B cell (primary cell): ENCODE results near the gene AUTS2. TPM values are rescaled to one million over a fixed set of nuclear protein-coding genes. Genes with fewer than 3 reads are reported as not detected.
A peak's percentile ranks its signal among the peaks of the same experiment; 100 is the strongest.

Experiments
- ATAC-seq: fragments of 200-7000 bp; cut with Tn5 transposase; one replicate; pipeline ENCODE4 v1.10.0; 2021; ENCODE audit warnings: low read depth, mild to moderate bottlenecking, moderate number of reproducible peaks, moderate library complexity
- CTCF ChIA-PET: fragments of 350-600 bp; sonication (Branson Sonifier 250); formaldehyde crosslinking; loops from one replicate; lab custom pipeline; 2021; ENCODE audit warnings: antibody characterized with exemption, inconsistent platforms; lab: Charles Lee
- POLR2A ChIA-PET: fragments of 350-600 bp; sonication (Branson Sonifier 250); formaldehyde crosslinking; loops from one replicate; lab custom pipeline; 2021; ENCODE audit warnings: antibody characterized with exemption; lab: Charles Lee
- DNase-seq: peaks from one replicate; pipeline ENCODE4 v3.0.0; 2013
- H2AFZ ChIP-seq: 2 replicates; pipeline ENCODE4 v1.6.1; 2012; ENCODE audit warnings: mild to moderate bottlenecking, low read depth, low read length; ENCODE audit not compliant: insufficient read depth, poor library complexity, severe bottlenecking
- H3K27ac ChIP-seq, 2 donors: 1 replicate in 1 of 2; 2 replicates in 1 of 2; pipeline ENCODE4 v1.5.1; 2012 to 2013; ENCODE audit warnings: low read length in 2 of 2, mild to moderate bottlenecking in 2 of 2, moderate library complexity in 1 of 2
- H3K27me3 ChIP-seq, 4 experiments: fragments of 200-600 bp in 1 of 4; sonication (generic) in 1 of 4; replicated peaks in 1 of 4; 1 replicate in 2 of 4; 2 replicates in 2 of 4; pipeline versions ENCODE4 v1.6.1 to v1.7.0; 2013 to 2016; ENCODE audit warnings: low read length in 3 of 4, mild to moderate bottlenecking in 2 of 4, mixed read lengths in 1 of 4, moderate library complexity in 1 of 4; ENCODE audit not compliant: insufficient read depth in 4 of 4, control insufficient read depth in 3 of 4; ENCODE audit errors: control extremely low read depth in 1 of 4
- H3K36me3 ChIP-seq, 2 experiments: replicated peaks in 1 of 2; 1 replicate in 1 of 2; 2 replicates in 1 of 2; pipeline versions ENCODE4 v1.6.1 to v1.7.1; 2013; ENCODE audit warnings: low read length in 1 of 2; ENCODE audit not compliant: insufficient read depth in 2 of 2, control insufficient read depth in 1 of 2; ENCODE audit errors: control extremely low read depth in 1 of 2, extremely low read depth in 1 of 2
- H3K4me1 ChIP-seq, 2 donors: fragments of 200-600 bp in 1 of 2; sonication (generic) in 1 of 2; 1 replicate in 1 of 2; 2 replicates in 1 of 2; pipeline versions ENCODE4 v1.5.1 to v1.6.1; 2013 to 2017; ENCODE audit warnings: low read length in 2 of 2; ENCODE audit not compliant: control insufficient read depth in 2 of 2, insufficient read depth in 2 of 2
- H3K4me2 ChIP-seq: replicated peaks from 2 replicates; pipeline ENCODE3; 2012; ENCODE audit warnings: mild to moderate bottlenecking, low read depth, low read length; ENCODE audit not compliant: poor library complexity, severe bottlenecking
- H3K4me3 ChIP-seq, 5 experiments: fragments of 200-600 bp in 1 of 5; sonication (generic) in 1 of 5; 1 replicate in 3 of 5; 2 replicates in 2 of 5; pipeline versions ENCODE4 v1.5.1 to v1.7.0; 2011 to 2016; ENCODE audit warnings: low read length in 4 of 5, mild to moderate bottlenecking in 4 of 5, low read depth in 2 of 5, control low read depth in 1 of 5, moderate library complexity in 1 of 5; ENCODE audit not compliant: insufficient read depth in 1 of 5; ENCODE audit errors: control extremely low read depth in 1 of 5, extremely low read depth in 1 of 5
- H3K79me2 ChIP-seq: fragments of 200-600 bp; sonication (generic); one replicate; pipeline ENCODE4 v1.6.0; 2016; ENCODE audit warnings: low read length; ENCODE audit not compliant: control insufficient read depth, insufficient read depth
- H3K9ac ChIP-seq: fragments of 200-600 bp; sonication (generic); 2 replicates; pipeline ENCODE4 v1.6.1; 2017; ENCODE audit warnings: mild to moderate bottlenecking, low read length, moderate library complexity
- H3K9me3 ChIP-seq, 3 donors: one replicate each; pipeline versions ENCODE4 v1.6.1 to v1.7.1; 2013; ENCODE audit warnings: low read length in 2 of 3; ENCODE audit not compliant: control insufficient read depth in 2 of 3, insufficient read depth in 1 of 3; ENCODE audit errors: control extremely low read depth in 1 of 3
- H4K20me1 ChIP-seq: 2 replicates; pipeline ENCODE4 v1.6.0; 2012; ENCODE audit warnings: mild to moderate bottlenecking, low read length; ENCODE audit not compliant: insufficient read depth, control insufficient read depth, poor library complexity, severe bottlenecking
- H3K27ac Mint-ChIP-seq: one replicate; pipeline ENCODE4 v1.8.0; 2021; ENCODE audit warnings: mixed read lengths
- H3K27me3 Mint-ChIP-seq: one replicate; pipeline ENCODE4 v1.8.0; 2021; ENCODE audit warnings: mixed read lengths
- H3K4me1 Mint-ChIP-seq: one replicate; pipeline ENCODE4 v1.8.0; 2021; ENCODE audit warnings: mixed read lengths
- H3K4me3 Mint-ChIP-seq: one replicate; pipeline ENCODE4 v1.8.0; 2021; ENCODE audit warnings: mixed read lengths
- H3K9me3 Mint-ChIP-seq: one replicate; pipeline ENCODE4 v1.8.0; 2022; ENCODE audit warnings: mixed read lengths; ENCODE audit not compliant: insufficient read depth
- CTCF ChIP-seq: fragments of 200-600 bp; IDR thresholded peaks from one replicate; pipeline ENCODE4 v1.8.0; 2022; ENCODE audit warnings: antibody characterized with exemption, mild to moderate bottlenecking
- EZH2 ChIP-seq: IDR thresholded peaks from 2 replicates; pipeline ENCODE4 v1.6.1; 2012; ENCODE audit warnings: borderline replicate concordance, low read depth, mild to moderate bottlenecking, moderate library complexity, low read length; ENCODE audit not compliant: insufficient read depth, poor library complexity, severe bottlenecking
- WGBS: methylation state at CpG from one replicate; pipeline ENCODE4 v1.1.5; 2013; ENCODE audit warnings: missing lambda C conversion rate; ENCODE audit not compliant: insufficient coverage; 5-methylcytosine and 5-hydroxymethylcytosine counted together
- intact Hi-C: fragments of 100-400 bp; cut with micrococcal nuclease; formaldehyde crosslinking; loops from one replicate; pipeline ENCODE4 v1.10.0; 2022
- polyA plus RNA-seq: library from polyadenylated mRNA; depleted of rRNA; stranded (reverse); fragments of >200 nt; gene quantifications from 2 replicates; pipeline ENCODE4 v1.2.3, GENCODE V29; 2012
- total RNA-seq, 2 donors: library from RNA; stranded (reverse); fragments of 120-200 nt in 1 of 2; gene quantifications; 1 replicate in 1 of 2; 2 replicates in 1 of 2; pipeline versions ENCODE4 v1.2.3 to v1.2.4, GENCODE V29; 2013 to 2022

Gene AUTS2
- total and polyA plus RNA-seq, 2 donors (not counting 1 experiment from before 2014, with no cell fraction given) = 22.3 to 35.0 TPM

GRCh38 chr7:70421319-70421718 is 823.0 kb downstream of the AUTS2 start:
- H3K4me1 ChIP-seq = peaks cover 9 to 10% of the 10 kb centered on the region in 2 donors
- Mint-ChIP-seq H3K9me3 (no peaks in the 10 kb centered on the region), H3K4me3 (no peak overlapping the region), H3K27ac (no peak overlapping the region), H3K4me1 (peaks cover 12% of the 10 kb centered on the region), H3K27me3 (no peaks in the 10 kb centered on the region)
- H3K4me3 ChIP-seq = no peak overlapping the region
- intact Hi-C loops = no loop called here
- no peaks in the 10 kb centered on the region for H3K9me3 ChIP-seq
- 94% methylated on average over 2 of the region's 2 CpGs for WGBS
- H3K4me2 ChIP-seq = no peak overlapping the region
- no peaks in the 10 kb centered on the region for H4K20me1 ChIP-seq
- no peaks in the 10 kb centered on the region for H3K79me2 ChIP-seq
- POLR2A ChIA-PET = no interaction called here
- H3K27me3 ChIP-seq = no peaks in the 10 kb centered on the region
- no peaks in the 10 kb centered on the region for H3K36me3 ChIP-seq
- TF ChIP-seq EZH2 (no peak), CTCF (no peak)
- ATAC-seq (no peak), DNase-seq (no peak)
- CTCF ChIA-PET = no interaction called here
- no peak overlapping the region for H2AFZ ChIP-seq
- no peak overlapping the region for H3K27ac ChIP-seq
- H3K9ac ChIP-seq = no peak overlapping the region

- intact Hi-C loops = no loop called here
- Histone ChIP-seq H3K4me1 (peaks cover 3 to 9% of the 10 kb centered on the region in 2 donors), H3K27ac (no peak overlapping the region), H2AFZ (no peak overlapping the region), H3K27me3 (no peaks in the 10 kb centered on the region), H3K4me3 (no peak overlapping the region), H3K9me3 (no peaks in the 10 kb centered on the region), H3K4me2 (peak overlapping the region; percentile 17), H3K36me3 (no peaks in the 10 kb centered on the region), H3K79me2 (no peaks in the 10 kb centered on the region), H4K20me1 (no peaks in the 10 kb centered on the region), H3K9ac (no peak overlapping the region)
- POLR2A ChIA-PET = no interaction called here
- DNase-seq (no peak), ATAC-seq (no peak)
- WGBS = 73% methylated on average over 10 of the region's 12 CpGs
- TF ChIP-seq CTCF (no peak), EZH2 (no peak)
- H3K4me1 Mint-ChIP-seq = peaks cover 9% of the 10 kb centered on the region
- peak overlapping the region; percentile 40 for H3K4me3 Mint-ChIP-seq
- no peaks in the 10 kb centered on the region for H3K9me3 Mint-ChIP-seq
- H3K27ac Mint-ChIP-seq = peak overlapping the region; percentile 39
- CTCF ChIA-PET = no interaction called here
- H3K27me3 Mint-ChIP-seq = no peaks in the 10 kb centered on the region
These were observed 828.1 kb downstream of the AUTS2 start for GRCh38 chr7:70426249-70426880.
